Osteoblast (primary cell): ENCODE measurements around the gene AK8. TPM values are rescaled to one million over a fixed set of nuclear protein-coding genes. Genes with fewer than 3 reads are reported as not detected.

Experiments
- DNase-seq: peaks from one replicate; pipeline ENCODE4 v3.0.0; 2011; ENCODE audit warnings: low spot score, mixed read lengths; ENCODE audit not compliant: insufficient read length; ENCODE audit errors: missing footprints
- H2AFZ ChIP-seq: 2 replicates; pipeline ENCODE4 v1.6.0; 2011; ENCODE audit warnings: mild to moderate bottlenecking, low read length
- H3K27ac ChIP-seq: 2 replicates; pipeline ENCODE4 v1.5.1; 2011; ENCODE audit warnings: mild to moderate bottlenecking, low read depth, low read length, moderate library complexity
- H3K27me3 ChIP-seq: 2 replicates; pipeline ENCODE4 v1.6.0; 2012; ENCODE audit warnings: mild to moderate bottlenecking, control low read depth, inconsistent platforms, low read length, moderate library complexity; ENCODE audit not compliant: insufficient read depth
- H3K36me3 ChIP-seq: 2 replicates; pipeline ENCODE4 v1.5.1; 2011; ENCODE audit warnings: mild to moderate bottlenecking, low read length, control low read depth, moderate library complexity; ENCODE audit not compliant: insufficient read depth
- H3K4me1 ChIP-seq: 2 replicates; pipeline ENCODE4 v1.5.1; 2011; ENCODE audit warnings: mild to moderate bottlenecking, low read length, control low read depth, moderate library complexity; ENCODE audit not compliant: insufficient read depth
- H3K4me2 ChIP-seq: 2 replicates; pipeline ENCODE4 v1.6.0; 2011; ENCODE audit warnings: mild to moderate bottlenecking, low read length; ENCODE audit not compliant: insufficient read depth
- H3K4me3 ChIP-seq: fragments of 200-600 bp; sonication (generic); 3 replicates; pipeline ENCODE4 v1.5.1; 2012; ENCODE audit warnings: mild to moderate bottlenecking, low read length, inconsistent platforms; ENCODE audit not compliant: insufficient read depth
- H3K79me2 ChIP-seq: 2 replicates; pipeline ENCODE4 v1.6.0; 2012; ENCODE audit warnings: mild to moderate bottlenecking, low read length, control low read depth, inconsistent platforms; ENCODE audit not compliant: insufficient read depth
- H3K9me3 ChIP-seq: 2 replicates; pipeline ENCODE4 v1.5.1; 2011; ENCODE audit warnings: low read depth, low read length, control low read depth
- H4K20me1 ChIP-seq: 2 replicates; pipeline ENCODE4 v1.6.0; 2012; ENCODE audit warnings: mild to moderate bottlenecking, low read length, control low read depth; ENCODE audit not compliant: insufficient read depth
- total RNA-seq: library from RNA; depleted of rRNA; stranded (reverse); fragments of >200 nt; gene quantifications from 2 replicates; pipeline ENCODE4 v1.2.3, GENCODE V29; 2012
- TF ChIP-seq, protein P1 (sequence below): IDR thresholded peaks from 2 replicates; pipeline ENCODE4 v1.5.1; 2011; ENCODE audit warnings: mild to moderate bottlenecking, low read depth, low read length, moderate library complexity; ENCODE audit errors: extremely low read depth

The AK8 gene
- total RNA-seq, 1 donor, result 1.1 TPM

DNA sequence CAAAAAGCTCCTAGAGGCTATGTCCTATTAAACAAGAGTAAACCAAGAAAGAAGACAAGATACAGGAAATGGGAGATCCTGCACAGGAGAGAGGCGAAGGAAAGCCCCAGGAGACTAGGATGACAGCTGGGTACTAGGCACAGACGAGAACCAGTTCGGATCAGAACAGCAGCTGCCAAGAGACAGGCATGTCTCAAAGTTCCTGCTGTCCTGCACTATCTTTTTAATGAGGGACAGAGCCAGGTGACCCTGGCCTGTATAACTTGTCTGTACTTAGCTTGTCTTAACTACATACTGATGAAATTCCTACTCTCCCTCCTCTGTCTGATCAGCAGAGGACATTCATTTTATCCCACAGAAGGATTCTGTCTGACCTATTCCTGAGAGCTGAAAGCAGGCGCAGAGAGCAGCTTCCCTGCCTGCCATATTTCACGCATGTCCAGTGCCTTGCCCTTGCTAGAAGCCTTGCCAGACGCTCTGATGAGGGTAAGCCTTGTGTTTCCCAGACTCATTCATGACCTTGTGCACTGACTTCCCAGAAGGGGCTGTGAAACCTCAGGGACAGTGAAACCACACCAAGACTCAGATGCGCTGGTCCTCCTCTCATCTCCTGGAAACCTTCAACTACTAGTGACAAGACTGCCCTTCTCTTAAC, 41.7 kb upstream of the AK8 start:
- H3K27me3 ChIP-seq, result no peaks in the 10 kb centered on the region
- DNase-seq, result no peak

DNA sequence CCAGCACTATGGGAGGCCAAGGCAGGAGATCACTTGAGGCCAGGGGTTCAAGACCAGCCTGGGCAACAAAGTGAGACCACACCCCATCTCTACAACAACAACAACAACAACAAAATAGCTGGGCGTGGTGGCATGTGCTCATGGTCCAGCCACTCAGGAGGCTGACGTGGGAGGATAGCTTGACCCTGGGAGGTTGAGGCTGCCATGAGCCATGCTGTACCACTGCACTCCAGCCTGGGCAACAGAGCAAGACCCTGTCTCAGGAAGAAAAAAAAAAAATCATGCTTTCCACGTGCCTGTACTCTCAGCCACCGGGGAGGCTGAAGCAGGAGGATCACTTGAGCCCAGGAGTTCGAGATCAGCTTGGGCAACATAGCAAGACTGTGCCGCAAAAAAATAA, 36.8 kb upstream of the AK8 start:
- Histone ChIP-seq H3K9me3 (no peaks in the 10 kb centered on the region), H3K4me1 (no peaks in the 10 kb centered on the region), H3K79me2 (no peaks in the 10 kb centered on the region), H3K4me3 (no peak overlapping the region), H3K27me3 (no peaks in the 10 kb centered on the region), H3K4me2 (no peak overlapping the region), H3K27ac (no peak overlapping the region), H2AFZ (no peak overlapping the region), H3K36me3 (peaks cover 50% of the 10 kb centered on the region), H4K20me1 (no peaks in the 10 kb centered on the region)
- DNase-seq, result no peak
- TF ChIP-seq, protein P1, sequence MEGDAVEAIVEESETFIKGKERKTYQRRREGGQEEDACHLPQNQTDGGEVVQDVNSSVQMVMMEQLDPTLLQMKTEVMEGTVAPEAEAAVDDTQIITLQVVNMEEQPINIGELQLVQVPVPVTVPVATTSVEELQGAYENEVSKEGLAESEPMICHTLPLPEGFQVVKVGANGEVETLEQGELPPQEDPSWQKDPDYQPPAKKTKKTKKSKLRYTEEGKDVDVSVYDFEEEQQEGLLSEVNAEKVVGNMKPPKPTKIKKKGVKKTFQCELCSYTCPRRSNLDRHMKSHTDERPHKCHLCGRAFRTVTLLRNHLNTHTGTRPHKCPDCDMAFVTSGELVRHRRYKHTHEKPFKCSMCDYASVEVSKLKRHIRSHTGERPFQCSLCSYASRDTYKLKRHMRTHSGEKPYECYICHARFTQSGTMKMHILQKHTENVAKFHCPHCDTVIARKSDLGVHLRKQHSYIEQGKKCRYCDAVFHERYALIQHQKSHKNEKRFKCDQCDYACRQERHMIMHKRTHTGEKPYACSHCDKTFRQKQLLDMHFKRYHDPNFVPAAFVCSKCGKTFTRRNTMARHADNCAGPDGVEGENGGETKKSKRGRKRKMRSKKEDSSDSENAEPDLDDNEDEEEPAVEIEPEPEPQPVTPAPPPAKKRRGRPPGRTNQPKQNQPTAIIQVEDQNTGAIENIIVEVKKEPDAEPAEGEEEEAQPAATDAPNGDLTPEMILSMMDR, result no peak

More for the DNA sequence above, 41.7 kb upstream of the AK8 start:
- Histone ChIP-seq H3K4me3 (no peak overlapping the region), H2AFZ (no peak overlapping the region), H3K9me3 (no peaks in the 10 kb centered on the region), H3K4me2 (no peak overlapping the region), H4K20me1 (no peaks in the 10 kb centered on the region), H3K27ac (no peak overlapping the region), H3K4me1 (no peaks in the 10 kb centered on the region), H3K79me2 (no peaks in the 10 kb centered on the region), H3K36me3 (peaks cover 59% of the 10 kb centered on the region)
- TF ChIP-seq, protein P1, result no peak

DNA sequence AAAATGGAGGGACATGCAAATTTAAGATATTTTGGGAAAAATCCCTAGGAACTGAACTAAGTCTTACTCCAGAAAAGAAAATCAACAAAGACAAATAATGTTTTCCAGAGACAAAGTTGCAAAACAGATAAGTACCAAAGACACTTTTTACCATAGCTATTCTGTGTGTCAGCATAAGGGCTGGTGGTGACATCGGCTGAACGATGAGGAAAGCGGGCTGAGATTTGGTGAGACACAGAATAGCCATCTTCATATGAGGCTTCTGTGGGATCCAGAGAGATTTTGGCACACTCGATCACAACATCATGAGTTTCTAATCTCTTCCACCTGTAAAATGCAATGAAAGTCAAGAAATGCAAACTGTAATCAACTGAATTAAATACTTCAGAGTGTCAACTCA, 34.0 kb upstream of the AK8 start:
- no peak overlapping the region for H3K4me3 ChIP-seq
- no peaks in the 10 kb centered on the region for H3K4me1 ChIP-seq
- H3K4me2 ChIP-seq, result no peak overlapping the region
- DNase-seq, result no peak
- peaks cover 57% of the 10 kb centered on the region for H3K36me3 ChIP-seq
- no peak overlapping the region for H2AFZ ChIP-seq
- TF ChIP-seq, protein P1, result no peak
- no peak overlapping the region for H3K27ac ChIP-seq
- H4K20me1 ChIP-seq, result no peaks in the 10 kb centered on the region
- no peaks in the 10 kb centered on the region for H3K27me3 ChIP-seq
- H3K79me2 ChIP-seq, result no peaks in the 10 kb centered on the region
- no peaks in the 10 kb centered on the region for H3K9me3 ChIP-seq

DNA sequence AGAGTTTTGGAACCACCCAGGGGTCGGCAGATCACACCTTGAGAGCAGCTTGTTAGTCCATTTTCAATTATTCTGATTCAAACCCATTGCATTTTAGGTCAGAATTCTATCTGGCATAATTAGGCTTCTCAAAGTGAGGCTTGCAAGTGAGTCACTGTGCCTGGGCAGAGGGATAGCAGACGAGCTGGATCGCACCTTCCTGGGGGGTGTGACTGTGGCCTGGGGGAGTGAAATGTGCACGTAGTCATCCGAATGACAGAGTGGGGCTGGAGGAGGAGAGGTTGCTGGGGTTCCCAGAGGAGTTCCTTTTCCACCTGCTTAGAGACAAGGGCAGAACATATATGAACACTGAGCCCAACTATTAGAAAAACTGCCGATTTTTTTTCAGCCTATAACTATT, 32.3 kb upstream of the AK8 start:
- no peaks in the 10 kb centered on the region for H3K4me1 ChIP-seq
- H3K4me2 ChIP-seq, result no peak overlapping the region
- no peaks in the 10 kb centered on the region for H4K20me1 ChIP-seq
- H2AFZ ChIP-seq, result no peak overlapping the region
- no peak overlapping the region for H3K27ac ChIP-seq
- H3K79me2 ChIP-seq, result no peaks in the 10 kb centered on the region
- no peaks in the 10 kb centered on the region for H3K27me3 ChIP-seq
- no peaks in the 10 kb centered on the region for H3K9me3 ChIP-seq
- TF ChIP-seq, protein P1, result no peak
- peaks cover 55% of the 10 kb centered on the region for H3K36me3 ChIP-seq
- no peak for DNase-seq
- no peak overlapping the region for H3K4me3 ChIP-seq
